Suprapubic skin (tissue), 4 donors: ENCODE data around the gene CAT.

Source experiments
- CTCF ChIP-seq, 2 donors: fragments of 200-600 bp in 1 of 2; fragments of 450-650 bp in 1 of 2; sonication (generic) in 1 of 2; IDR thresholded peaks; one replicate each; pipeline ENCODE4 v1.5.1; 2016 to 2019; ENCODE audit warnings: antibody characterized with exemption in 2 of 2, mild to moderate bottlenecking in 1 of 2, moderate library complexity in 1 of 2
- EP300 ChIP-seq: sonication (generic); formaldehyde crosslinking; IDR thresholded peaks from one replicate; pipeline ENCODE4 v1.6.1; 2017; ENCODE audit warnings: antibody characterized with exemption
- POLR2A ChIP-seq, 2 donors: fragments of 450-650 bp; IDR thresholded peaks; one replicate each; pipeline ENCODE4 v1.6.1; 2017; ENCODE audit warnings: antibody characterized with exemption in 2 of 2, mild to moderate bottlenecking in 2 of 2, moderate library complexity in 2 of 2
- POLR2AphosphoS5 ChIP-seq, 3 donors: sonication (generic); formaldehyde crosslinking; IDR thresholded peaks; one replicate each; pipeline ENCODE4 v1.6.1; 2017; ENCODE audit warnings: antibody characterized with exemption in 3 of 3

GRCh38 chr11:34473603-34474169 lies 35.0 kb downstream of the CAT start:
- TF ChIP-seq CTCF (IDR thresholded peaks at IDR 0.05) (no peak), POLR2A (IDR thresholded peaks at IDR 0.05) (no peak), POLR2AphosphoS5 (IDR thresholded peaks at IDR 0.05) (no peak), EP300 (no peak)
